Activated naive CD8-positive, alpha-beta T cell treated with anti-CD3 and anti-CD28 coated beads, Interleukin-2, amount 50 U/mL, for 24 hours (primary cell): Measurements from ENCODE around the gene HOXA3.

Experiments used
- ATAC-seq: fragments of 150-1000 bp; cut with Tn5 transposase; one replicate; pipeline ENCODE4 v1.10.0; 2021
- DNase-seq: peaks from one replicate; pipeline ENCODE4 v3.0.0; 2021
- H3K27ac Mint-ChIP-seq: one replicate; pipeline ENCODE4 v1.8.0; 2021; ENCODE audit warnings: mild to moderate bottlenecking, mixed read lengths
- H3K27me3 Mint-ChIP-seq: one replicate; pipeline ENCODE4 v1.8.0; 2021; ENCODE audit warnings: mixed read lengths
- H3K36me3 Mint-ChIP-seq: one replicate; pipeline ENCODE4 v1.8.0; 2021; ENCODE audit warnings: low read depth, mixed read lengths
- H3K4me1 Mint-ChIP-seq: one replicate; pipeline ENCODE4 v1.8.0; 2021; ENCODE audit warnings: mixed read lengths
- H3K4me3 Mint-ChIP-seq: one replicate; pipeline ENCODE4 v1.8.0; 2021; ENCODE audit warnings: mild to moderate bottlenecking, moderate library complexity, mixed read lengths
- H3K9me3 Mint-ChIP-seq: one replicate; pipeline ENCODE4 v1.8.0; 2021; ENCODE audit warnings: mixed read lengths

HOXA3 gene

DNA sequence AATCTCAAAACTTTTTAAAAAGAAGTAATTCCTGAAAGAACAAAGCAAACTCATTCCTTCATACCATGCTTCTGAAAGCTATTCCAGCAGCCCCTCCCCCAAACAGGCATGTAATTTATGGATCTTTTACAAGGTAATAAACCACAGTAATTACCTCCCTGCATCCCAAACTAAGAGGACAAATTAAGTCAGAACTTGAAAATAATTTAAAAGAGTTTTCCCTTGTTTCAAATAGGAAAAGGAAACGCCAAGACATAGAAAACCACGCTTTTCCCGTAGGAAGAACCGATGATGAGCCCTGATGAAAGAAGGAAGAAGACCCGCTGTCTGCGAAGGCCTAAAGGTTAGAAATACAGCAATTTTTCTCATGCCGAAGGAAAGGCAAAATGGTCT is 30.7 kb downstream of the HOXA3 start:
- H3K27ac Mint-ChIP-seq, result no peak overlapping the region
- H3K9me3 Mint-ChIP-seq, result no peaks in the 10 kb centered on the region
- H3K27me3 Mint-ChIP-seq, result peaks cover 10% of the 10 kb centered on the region
- H3K4me3 Mint-ChIP-seq, result no peak overlapping the region
- H3K4me1 Mint-ChIP-seq, result no peaks in the 10 kb centered on the region
- no peak for ATAC-seq
- DNase-seq, result no peak
- H3K36me3 Mint-ChIP-seq, result no peaks in the 10 kb centered on the region

DNA sequence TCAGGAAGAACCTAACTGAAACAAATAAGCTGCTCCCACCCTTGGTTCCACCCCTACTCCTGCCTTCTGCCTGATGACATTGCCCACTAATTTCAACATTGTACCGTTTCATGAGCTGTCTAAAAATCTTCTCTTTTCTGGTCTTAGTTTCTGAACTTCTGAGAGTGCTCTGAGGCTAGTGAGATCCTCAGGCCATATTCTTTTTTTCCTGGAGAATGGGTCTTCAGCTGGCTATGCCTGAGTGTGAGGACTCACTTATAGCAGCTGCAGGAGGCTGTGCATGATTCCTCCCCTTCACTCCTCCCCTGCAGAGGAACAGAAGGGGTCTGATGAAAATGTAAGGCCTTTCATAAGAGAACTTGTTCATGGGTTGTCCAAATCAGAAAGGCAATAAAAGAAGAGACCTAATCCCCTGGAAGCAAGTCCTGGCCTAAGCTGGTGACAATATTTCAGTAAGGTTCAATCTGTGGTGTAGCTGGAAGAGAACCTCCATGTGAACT is 32.9 kb downstream of the HOXA3 start:
- Mint-ChIP-seq H3K27ac (no peak overlapping the region), H3K4me3 (no peak overlapping the region), H3K4me1 (no peaks in the 10 kb centered on the region), H3K9me3 (no peaks in the 10 kb centered on the region), H3K36me3 (no peaks in the 10 kb centered on the region), H3K27me3 (peaks cover 1% of the 10 kb centered on the region)
- DNase-seq (no peak), ATAC-seq (no peak)

DNA sequence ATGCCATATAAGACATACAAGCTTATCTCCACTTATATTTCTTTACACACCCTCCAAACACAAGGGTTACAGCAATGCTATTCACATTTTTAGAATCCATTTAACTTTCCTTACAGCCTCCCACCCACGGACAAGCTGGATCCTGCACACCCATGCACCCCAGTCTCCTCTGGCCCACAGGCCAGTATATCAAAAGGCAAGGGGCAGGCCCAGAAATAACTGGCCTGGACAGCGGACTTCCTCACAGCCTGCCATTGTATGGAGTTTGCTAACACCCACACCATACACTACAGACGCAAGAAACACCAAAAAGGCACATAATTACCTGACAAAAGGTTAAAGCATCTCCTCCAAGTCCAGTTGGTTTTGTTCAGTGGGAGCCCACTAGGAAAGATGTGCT is 33.8 kb downstream of the HOXA3 start:
- ATAC-seq, result no peak
- H3K27ac Mint-ChIP-seq, result no peak overlapping the region
- no peaks in the 10 kb centered on the region for H3K9me3 Mint-ChIP-seq
- no peaks in the 10 kb centered on the region for H3K4me1 Mint-ChIP-seq
- H3K27me3 Mint-ChIP-seq, result no peaks in the 10 kb centered on the region
- H3K4me3 Mint-ChIP-seq, result no peak overlapping the region
- DNase-seq, result no peak
- H3K36me3 Mint-ChIP-seq, result no peaks in the 10 kb centered on the region

DNA sequence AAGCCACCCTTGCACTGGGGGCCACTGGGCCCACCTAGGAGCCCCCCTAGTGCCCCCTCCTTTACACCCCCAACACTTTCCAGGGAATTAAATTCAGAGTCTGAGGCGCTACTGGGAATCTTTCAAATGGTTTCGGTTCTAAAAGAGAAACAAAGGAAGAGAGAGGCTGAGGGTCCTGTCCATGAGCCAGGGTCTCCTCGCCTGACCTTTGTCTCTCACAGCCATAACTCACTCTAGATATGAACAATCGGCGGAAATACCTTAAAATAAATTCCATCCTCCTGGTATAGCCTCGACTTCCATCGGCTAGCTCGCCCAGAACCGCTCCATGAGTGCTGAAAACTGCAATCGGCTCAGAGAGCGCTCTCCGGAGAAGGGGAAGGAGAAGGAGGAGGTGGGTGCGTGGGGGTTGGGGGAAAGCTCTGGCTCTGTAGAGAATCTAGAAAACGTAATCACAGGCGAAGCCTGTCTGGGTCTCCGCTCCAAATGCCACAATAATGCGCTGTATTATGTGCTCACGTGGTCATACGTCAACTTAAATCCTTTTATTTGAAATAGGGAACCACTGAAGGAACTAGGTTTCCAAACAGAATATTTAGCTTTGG is 34.4 kb downstream of the HOXA3 start:
- Mint-ChIP-seq H3K27me3 (no peaks in the 10 kb centered on the region), H3K27ac (no peak overlapping the region), H3K4me3 (no peak overlapping the region), H3K4me1 (no peaks in the 10 kb centered on the region), H3K9me3 (no peaks in the 10 kb centered on the region), H3K36me3 (no peaks in the 10 kb centered on the region)
- DNase-seq (no peak), ATAC-seq (no peak)

DNA sequence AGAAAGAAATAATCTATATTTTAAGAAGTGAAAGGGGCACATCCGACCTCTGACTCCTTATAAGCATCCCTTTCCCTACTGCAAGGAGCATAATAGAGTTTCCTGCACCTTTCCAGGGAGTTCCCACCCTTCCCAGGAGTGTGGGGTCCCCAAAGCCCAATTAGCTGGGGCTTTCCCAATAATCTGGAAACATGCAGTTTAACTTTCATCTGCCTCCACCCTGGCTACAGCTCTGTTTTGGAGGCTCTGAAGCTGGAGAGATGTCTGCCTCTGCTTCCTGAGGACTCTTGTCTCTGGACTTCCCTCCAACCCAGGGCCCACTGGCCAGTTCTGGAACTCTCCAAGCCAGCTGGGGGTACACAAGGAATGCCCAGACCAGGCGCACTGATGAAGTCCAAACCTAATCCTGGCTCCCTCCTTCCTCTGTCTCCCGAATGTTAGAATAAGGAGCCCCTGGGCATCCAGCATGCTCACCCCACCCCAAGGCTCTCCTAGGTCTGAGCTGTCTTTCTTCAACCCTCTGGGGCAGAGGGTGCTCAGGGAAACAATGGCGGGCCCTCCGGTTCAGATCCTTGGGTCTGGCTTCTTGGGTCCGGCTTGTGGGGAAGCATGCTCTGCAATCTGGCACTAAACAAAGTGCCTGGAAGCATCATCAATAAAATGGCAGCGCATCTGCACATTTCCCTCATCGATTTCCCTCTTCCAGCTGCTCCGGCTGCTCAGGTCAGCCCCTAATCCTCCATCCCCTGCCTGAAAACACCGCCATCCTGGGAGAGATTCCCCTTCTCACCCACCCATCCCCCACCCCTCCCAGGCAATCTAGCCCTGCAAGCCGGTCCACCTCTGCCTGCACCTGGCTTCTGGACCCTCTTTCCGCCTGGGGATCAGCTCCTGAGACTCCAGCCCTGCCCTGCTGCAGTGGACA is 35.2 kb downstream of the HOXA3 start:
- H3K9me3 Mint-ChIP-seq, result no peaks in the 10 kb centered on the region
- H3K4me1 Mint-ChIP-seq, result no peaks in the 10 kb centered on the region
- DNase-seq (no peak), ATAC-seq (no peak)
- no peak overlapping the region for H3K27ac Mint-ChIP-seq
- H3K27me3 Mint-ChIP-seq, result no peaks in the 10 kb centered on the region
- no peaks in the 10 kb centered on the region for H3K36me3 Mint-ChIP-seq
- no peak overlapping the region for H3K4me3 Mint-ChIP-seq

DNA sequence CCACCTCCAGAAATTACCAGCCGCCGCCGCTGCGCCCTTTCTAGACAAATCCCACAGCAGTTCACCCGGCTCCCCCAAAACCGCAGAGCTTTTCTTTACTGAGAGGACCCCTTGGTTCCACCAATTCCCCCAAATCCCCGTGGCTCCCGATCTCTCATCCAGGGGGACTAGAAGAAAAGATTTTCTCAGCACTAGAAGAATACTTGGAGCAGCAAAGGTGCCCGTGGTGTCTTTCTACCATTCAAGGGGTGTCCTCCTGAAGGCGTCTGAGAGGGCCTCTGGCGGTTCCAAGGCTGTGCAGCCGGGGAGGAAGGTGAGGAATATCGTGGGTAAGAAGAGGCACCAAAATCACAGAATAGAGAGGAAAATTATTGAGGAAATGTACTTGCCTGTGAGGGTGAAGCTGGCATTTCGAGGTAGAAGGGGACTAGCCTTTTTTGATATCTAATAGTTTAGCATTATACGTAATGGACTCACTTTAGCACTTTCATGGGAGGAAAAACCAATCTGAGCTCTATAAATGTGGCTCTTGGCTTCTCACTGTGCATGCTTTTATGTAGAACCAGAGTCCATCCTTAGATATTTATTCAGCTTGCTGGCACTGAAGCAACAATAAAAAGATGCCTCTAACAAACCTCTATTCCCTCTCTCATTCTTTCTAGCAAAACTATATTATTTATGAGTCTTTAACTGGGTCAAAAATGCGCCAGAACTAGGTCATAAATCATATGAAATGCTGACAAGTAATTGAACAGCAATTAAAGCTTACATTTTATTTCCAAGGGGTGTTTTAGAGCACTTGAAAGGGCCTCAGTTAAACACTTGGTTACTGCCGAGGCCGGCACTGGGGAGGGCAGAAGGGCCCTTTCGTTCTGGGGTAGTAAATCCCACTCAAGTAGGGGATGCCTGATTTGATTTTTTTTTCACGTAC is 36.1 kb downstream of the HOXA3 start:
- DNase-seq (no peak), ATAC-seq (no peak)
- Mint-ChIP-seq H3K4me3 (no peak overlapping the region), H3K27me3 (peaks cover 4% of the 10 kb centered on the region), H3K36me3 (no peaks in the 10 kb centered on the region), H3K9me3 (no peaks in the 10 kb centered on the region), H3K27ac (no peak overlapping the region), H3K4me1 (no peaks in the 10 kb centered on the region)

DNA sequence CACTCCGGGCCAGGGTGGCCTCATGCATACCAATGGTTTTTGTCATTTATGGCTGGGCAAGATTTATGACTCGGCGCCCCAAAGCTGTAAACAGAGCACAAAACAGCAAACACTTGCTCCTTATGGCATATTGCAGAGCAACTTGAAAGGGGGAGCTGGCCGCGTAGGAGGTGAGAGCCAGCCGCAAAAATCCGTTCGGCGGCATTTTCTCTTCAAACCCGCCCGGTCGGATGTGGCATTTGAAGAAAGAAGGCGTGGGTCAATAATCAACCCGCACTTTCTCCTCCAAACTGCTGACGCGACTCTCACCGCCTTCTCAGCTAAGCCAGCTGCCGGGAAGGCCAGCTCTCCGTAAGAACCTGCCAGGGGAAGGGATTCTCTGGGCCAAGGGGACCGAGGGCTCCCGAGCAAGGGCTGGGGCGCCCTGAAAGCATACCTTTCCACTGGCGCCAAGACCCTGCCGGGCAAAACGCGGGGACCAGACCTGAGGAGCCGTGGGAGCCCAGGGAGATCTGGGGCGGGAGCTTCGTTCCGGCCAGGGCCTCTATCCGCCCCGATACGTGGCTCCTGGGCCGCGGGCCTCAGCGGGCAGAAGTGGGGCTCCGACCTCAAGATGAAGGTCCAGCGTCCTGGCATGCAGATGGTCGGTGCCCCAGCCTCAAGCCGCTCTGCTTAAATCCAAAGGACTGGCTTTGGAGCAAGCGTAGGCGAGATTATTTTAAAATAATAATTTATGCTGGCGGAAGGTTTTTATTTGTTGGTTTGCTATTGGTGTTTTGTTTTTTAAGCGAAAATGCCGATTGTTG is 37.0 kb downstream of the HOXA3 start:
- Mint-ChIP-seq H3K36me3 (no peaks in the 10 kb centered on the region), H3K27me3 (peaks cover 4% of the 10 kb centered on the region), H3K4me1 (no peaks in the 10 kb centered on the region), H3K4me3 (no peak overlapping the region), H3K27ac (no peak overlapping the region), H3K9me3 (no peaks in the 10 kb centered on the region)
- no peak for DNase-seq
- ATAC-seq, result no peak

DNA sequence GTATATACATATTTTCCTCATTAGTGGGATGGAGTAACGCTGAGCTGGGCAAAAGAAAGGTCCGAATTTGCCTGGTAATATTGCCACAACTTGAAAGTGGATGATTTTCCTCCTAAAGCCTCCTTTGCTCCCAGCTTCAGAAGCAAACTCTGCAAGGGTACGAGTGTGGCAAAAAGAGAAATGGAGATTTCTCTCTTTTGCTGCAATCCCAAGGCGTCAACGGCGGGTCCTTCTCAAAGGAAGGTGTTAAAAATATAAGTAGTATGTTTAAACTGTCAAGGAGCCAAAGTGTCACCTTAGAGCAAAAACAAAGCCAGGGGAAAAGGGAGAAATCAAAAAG is 37.5 kb downstream of the HOXA3 start:
- no peak for ATAC-seq
- H3K27ac Mint-ChIP-seq, result no peak overlapping the region

DNA sequence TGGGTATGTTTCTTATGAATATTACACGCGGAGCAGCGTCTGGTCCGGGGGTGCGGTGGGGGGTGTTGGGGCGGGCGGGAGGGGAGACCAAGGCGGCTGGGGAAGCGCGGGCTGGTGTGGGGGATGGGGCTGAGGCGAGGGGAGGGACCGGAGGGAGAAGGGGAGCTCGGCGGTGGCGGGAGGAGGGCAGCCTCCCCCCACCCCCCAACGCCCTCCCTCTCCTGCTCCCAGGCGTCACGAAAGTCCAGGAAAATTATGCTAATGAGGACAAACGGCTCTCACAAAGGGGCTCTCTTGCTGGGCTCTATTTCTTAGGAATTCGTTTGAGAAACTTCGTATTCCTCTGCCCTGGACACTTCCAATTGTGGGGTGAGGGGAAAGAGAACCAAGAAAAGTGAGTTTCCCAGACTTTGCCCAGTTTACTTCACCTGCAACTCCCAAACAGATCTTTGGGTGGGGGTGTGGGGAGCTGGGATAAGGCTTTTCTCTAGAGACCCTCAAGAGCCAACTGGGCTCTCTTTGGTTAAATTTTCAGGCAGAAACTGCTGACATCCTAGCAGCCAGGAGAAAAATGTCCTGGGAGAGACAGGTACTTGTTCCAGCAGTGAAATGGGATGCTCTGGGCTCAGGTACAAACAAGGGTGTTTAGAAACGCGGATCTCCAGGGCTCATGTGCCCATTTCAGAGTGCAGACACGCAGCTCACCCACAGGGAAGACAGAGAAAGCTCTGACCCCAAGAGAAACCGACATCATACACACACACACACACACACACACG is 38.2 kb downstream of the HOXA3 start:
- H3K36me3 Mint-ChIP-seq, result no peaks in the 10 kb centered on the region

More for the DNA sequence above, 37.5 kb downstream of the HOXA3 start:
- Mint-ChIP-seq H3K4me3 (no peak overlapping the region), H3K27me3 (peaks cover 4% of the 10 kb centered on the region), H3K9me3 (no peaks in the 10 kb centered on the region), H3K4me1 (no peaks in the 10 kb centered on the region), H3K36me3 (no peaks in the 10 kb centered on the region)
- no peak for DNase-seq

DNA sequence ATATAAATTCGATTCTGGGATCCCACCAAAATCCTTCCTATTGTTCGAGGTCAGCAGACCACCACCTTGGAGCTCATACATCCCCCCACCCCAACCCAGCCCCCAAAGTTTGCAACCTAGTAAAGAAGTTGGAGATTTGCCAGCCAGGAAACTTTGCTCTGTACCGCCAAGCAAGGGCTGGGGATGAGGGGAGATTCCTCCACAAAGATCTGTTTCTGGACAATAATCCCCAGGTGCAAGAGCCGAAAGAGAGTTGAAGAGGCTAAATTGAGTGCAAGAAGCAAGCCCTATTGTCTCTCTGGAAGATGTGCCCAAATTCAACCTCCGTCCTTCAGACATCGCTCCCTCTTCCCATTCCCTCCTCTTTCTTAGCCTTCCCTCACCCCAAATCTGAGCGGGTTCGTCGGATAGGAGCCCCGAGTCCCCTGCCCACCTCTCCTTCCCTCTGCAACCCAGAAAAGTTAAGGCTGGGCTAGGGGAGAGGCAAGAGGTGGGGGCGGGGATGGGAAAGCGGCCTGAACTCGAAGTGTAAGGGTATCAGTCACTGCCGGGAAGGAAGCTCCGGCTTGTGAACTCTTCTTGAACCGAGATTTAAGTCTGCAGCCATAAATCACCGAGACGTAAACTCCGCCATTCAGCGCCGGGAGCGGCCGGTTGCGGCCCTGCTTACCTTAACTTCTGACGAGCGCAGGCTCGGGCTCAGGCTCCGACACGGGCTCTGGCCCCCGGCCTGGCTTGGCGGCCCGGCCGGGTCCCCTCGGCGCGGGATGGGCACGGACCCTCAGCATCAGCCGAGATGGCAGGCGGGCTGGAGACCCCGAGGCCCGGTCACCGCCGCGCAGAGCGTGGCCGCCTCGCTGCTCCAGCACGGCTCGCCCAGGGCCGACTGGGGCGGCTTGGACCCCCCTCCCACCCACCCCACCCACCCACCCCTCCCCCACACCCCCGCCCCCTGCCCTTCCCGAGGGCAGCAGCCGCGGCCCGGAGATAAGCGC is 39.1 kb downstream of the HOXA3 start:
- DNase-seq (no peak), ATAC-seq (no peak)
- no peak overlapping the region for H3K27ac Mint-ChIP-seq
- peaks cover 4% of the 10 kb centered on the region for H3K27me3 Mint-ChIP-seq
- no peaks in the 10 kb centered on the region for H3K36me3 Mint-ChIP-seq
- H3K4me3 Mint-ChIP-seq, result no peak overlapping the region
- no peaks in the 10 kb centered on the region for H3K4me1 Mint-ChIP-seq
- no peaks in the 10 kb centered on the region for H3K9me3 Mint-ChIP-seq

More for the DNA sequence above, 38.2 kb downstream of the HOXA3 start:
- no peaks in the 10 kb centered on the region for H3K9me3 Mint-ChIP-seq
- no peak overlapping the region for H3K27ac Mint-ChIP-seq
- ATAC-seq, result no peak
- DNase-seq, result no peak
- no peak overlapping the region for H3K4me3 Mint-ChIP-seq
- H3K4me1 Mint-ChIP-seq, result no peaks in the 10 kb centered on the region
- peaks cover 4% of the 10 kb centered on the region for H3K27me3 Mint-ChIP-seq

DNA sequence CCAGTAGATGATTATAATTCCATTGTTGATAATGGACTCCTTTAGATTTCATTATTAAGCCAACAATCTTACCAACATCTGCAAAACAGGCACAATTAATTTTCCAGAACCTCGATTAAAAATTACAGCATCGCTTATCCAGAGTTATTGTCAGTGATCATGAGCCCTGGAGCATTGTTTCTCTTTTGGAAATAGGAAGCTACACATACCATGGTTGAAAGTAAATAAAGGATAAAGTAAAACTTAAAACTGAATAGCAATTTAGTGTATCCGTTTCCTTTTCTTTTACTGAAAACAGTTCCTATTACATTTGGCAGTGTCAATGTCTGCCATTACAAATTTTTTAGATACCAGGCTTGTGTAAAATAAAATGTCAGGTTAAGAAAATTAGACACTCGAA is 40.0 kb downstream of the HOXA3 start:
- no peaks in the 10 kb centered on the region for H3K36me3 Mint-ChIP-seq
- H3K27ac Mint-ChIP-seq, result no peak overlapping the region
- H3K4me3 Mint-ChIP-seq, result no peak overlapping the region
- peaks cover 4% of the 10 kb centered on the region for H3K27me3 Mint-ChIP-seq
- no peaks in the 10 kb centered on the region for H3K4me1 Mint-ChIP-seq
- no peak for ATAC-seq
- no peak for DNase-seq
- no peaks in the 10 kb centered on the region for H3K9me3 Mint-ChIP-seq

DNA sequence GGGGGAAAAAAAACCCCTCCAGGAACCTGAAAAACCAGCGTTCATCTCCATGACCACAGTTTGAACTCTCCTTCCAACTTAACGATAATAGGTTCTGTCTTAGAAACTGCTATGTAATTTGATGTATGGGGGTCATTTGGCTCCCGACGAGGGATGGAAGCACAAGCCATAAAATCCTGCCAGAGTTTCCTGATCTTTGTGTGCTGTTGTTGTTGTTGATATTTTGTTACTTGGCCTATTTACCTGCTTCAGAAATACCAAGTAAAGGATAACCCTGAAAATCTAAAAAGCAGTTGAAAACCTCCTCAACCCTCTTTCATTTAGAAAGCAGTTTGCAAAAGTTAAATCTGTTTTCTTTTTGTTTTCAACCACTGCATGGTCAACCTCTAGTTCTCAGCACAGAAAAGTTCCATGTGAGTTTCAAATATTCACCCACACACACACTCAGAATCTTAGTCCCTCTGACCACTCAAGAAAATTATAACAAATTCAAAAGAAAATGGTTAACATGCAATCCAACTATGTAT is 40.6 kb downstream of the HOXA3 start:
- Mint-ChIP-seq H3K27me3 (peaks cover 4% of the 10 kb centered on the region), H3K27ac (no peak overlapping the region), H3K4me1 (no peaks in the 10 kb centered on the region), H3K4me3 (no peak overlapping the region), H3K9me3 (no peaks in the 10 kb centered on the region), H3K36me3 (no peaks in the 10 kb centered on the region)
- ATAC-seq (no peak), DNase-seq (no peak)
